NCI-H2227 (cell line): ENCODE measurements around the gene DCTD.
"Not testable (repeated sequence)": the region's sequence is repeated elsewhere in the genome, so short reads cannot be mapped to it uniquely, and the experiment has no call there.

Experiments
- DNase-seq: peaks from one replicate; lab custom pipeline; 2025; ENCODE audit not compliant: unreplicated experiment; lab: John Stamatoyannopoulos, UW

Gene DCTD

DNA sequence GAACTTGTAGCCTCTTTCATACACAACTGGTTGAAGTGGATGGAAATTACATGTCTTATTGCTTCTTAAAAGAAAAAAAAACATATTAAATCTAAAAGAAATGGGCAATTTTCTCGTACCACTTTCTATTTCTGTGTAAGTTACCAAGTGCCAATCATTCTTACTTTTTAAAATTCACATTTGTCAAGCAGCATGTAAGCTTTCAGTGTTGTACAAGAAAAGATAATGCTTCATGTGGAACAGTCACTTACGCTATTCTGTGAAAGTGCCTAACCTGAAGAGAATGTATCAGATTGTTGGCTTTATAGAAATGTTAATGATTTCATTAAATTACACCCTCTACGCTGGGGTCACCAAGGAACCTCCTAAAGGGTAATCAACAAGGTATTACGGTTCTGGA, 4.4 kb upstream of the DCTD start:
- peak; percentile 28 for DNase-seq

DNA sequence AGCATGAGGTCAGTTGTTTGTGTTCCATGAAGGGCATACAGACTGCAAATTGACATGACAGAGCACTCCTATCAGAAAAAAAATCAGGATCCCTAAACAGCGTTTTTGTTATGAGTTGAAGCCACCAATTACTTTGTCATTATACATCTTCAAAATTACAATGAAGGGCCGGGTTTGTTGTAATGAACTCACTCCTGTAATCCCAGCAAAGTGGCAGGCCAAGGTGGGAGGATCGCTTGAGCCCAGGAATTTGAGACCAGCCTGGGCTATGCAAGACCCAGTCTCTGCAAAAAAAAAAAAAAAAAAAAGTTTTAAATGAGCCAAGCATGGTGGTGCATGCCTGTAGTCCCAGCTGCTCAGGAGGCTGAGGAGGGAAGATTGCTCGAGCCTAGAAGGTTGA, 3.5 kb upstream of the DCTD start:
- no peak for DNase-seq

DNA sequence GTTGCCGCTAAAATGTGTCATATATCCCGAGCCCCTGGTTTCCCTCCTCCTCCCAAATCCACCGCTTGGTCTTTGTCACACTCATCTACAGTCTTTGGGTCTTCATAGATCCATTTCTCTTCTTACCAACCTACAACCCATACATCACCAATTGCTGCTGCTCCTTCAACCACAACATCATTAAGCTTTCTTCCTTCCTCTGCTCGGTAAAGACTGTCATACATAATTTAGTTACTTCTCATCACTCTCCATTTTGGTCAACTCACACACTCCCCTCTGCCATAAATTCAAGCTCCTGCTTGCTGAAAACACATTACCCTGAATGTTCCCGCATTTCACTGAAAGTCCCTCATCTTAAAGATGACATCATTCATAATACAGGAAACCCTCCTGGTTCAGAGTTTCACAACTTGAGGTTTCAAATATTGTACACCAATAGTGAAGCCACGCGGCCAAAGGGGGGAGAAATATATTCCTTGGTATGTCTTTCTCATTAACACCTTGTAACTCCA, 1.7 kb upstream of the DCTD start:
- DNase-seq: no peak

DNA sequence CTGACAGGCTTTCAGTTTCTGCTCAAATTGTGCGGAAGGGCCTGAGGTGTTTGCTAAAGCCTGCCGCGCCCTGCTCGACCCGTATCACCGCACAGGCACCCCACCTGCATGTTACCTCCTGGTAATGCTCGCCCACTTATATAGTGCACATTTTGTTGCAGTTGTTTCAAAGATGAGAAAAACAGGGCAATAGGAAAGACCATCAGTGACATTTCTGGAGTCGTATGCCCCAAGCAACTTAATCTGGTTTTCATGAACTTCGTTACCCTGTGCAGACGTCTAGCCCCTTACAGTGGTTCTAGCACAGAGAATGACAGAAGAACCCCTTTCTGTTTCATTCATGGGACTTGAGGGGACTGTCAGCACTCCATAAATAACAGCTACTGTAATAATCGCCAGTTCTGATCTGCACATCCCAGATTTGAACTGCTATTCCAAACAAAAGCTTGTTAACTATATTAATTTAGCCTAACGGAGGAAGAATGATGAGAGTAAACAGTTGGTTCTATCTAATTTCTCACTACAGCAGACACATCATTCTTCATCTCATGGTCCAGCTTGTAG, 940 bp upstream of the DCTD start:
- no peak for DNase-seq

DNA sequence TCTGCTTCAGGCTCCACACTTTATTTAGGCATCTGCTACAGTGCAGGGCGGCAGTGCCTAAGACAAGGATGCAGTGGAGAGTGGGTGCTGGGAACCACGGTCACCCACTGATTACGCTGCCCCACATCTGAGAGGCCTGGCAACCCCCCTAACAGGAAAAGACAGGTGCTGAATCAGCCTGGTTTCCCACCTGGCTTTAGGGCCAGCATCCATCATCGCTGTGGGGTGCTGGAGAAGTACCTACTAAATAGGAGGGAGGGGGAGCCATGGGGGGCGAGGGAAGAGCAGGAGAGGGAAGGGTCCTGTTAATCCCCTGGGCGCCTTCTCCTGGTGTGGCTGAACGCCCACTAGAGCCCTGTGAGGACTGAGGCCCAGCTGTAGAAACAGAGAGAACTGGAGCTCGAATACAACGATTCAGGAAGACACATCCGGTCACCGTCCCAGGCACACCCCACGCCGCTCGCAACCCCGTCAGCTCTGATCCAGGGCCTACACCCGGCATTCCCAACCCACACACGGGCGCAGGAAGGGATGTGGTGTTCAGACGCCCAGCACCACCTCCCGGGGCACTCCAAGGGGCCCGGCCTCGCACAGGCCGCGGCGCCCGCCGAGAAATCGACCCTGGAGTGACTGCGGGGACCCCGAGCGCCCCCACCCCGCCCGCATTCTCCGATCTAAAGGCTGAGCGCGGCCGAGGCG, 554 bp downstream of the DCTD start:
- peak; percentile 40 for DNase-seq

DNA sequence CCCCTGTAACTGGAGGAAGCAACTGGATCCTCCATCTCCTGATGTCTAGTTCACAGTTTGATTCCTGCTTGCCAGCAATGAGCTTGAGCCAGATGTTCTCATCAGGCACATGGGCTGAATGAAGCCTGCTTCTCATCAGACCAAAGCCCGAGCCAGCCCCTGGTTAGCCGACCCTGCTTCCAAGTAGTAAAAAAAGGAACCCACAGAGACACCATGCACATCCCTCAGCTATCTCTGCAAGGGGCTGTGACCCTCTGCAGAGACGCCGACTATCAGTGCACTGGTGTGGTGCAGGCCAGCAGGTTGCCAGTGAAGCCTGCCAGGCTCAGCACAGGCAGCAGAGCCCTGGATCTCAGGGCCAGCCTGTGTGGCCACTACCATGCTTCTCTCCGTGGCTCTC, 2.8 kb downstream of the DCTD start:
- no peak for DNase-seq

DNA sequence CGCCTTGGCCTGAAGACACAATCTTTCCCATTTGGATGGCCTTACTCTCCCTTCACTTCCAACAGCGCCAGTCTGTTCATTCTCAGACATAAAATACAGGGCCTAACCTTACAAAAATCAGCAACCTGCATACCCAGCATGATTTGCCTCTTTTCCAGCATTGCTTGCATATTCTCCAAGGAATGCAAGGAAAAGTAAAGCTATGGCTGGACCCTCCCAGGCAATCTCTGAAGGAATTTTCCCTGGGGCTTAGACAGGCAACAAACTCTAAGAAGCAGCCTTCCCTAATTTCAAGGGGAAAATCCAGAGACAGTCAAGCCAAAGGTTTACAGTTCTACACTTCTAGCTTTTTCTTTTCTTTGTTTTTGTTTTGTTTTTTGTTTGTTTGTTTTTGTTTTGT, 3.6 kb downstream of the DCTD start:
- DNase-seq: no peak

DNA sequence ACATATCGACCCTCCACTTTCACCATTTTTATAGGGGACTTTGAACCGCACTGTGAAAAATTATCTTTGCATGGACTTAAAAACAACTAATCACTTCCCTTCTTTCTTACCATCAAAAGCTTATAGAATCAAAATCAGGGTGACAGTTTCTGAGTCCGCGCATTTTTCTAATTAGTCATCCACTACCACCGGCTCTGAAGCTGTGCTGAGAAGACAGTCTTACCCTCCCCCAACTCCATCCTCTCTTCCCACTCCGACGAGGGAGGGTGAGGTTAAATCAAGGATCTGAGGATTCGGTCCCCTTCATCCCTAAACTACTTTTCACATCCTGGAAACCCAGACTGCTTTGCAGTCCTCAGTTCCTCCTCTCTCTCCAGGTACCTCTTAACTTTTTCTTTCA, 4.2 kb downstream of the DCTD start:
- no peak for DNase-seq

DNA sequence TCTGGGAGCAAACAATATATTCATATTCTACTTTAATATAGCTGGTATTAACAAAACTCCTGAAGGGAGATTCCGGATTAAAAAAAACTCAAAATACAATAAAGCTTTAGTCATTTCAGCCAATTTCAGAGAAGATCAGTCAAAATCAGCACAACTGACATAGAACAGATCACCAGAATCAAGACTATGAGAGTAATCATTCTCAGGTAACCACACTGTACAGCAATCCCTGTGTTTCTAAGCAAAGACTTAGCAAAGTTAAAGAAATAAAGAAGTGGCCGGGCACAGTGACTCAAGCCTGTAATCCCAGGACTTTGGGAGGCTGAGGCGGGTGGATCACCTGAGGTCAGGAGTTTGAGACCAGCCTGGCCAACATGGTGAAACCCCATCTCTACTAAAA, 9.1 kb downstream of the DCTD start:
- no peak for DNase-seq

DNA sequence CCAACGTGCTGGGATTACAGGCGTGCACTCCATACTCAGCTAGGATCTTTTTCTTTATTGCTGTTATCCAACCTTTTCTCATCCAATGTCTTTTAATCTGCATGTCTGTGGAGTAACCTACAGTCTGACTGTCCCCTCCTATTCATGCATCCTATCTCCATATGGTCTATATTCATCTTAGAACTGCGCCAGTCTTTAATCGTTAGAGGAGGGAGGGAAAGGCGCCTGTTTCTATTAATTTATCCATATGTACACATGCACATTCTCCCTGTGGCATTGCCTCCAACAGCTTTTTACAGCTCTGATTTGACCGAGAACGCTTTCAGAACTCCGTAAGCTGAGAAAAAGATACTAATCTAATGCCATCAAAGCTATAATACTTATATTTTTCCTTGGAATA, 9.8 kb downstream of the DCTD start:
- DNase-seq: no peak

DNA sequence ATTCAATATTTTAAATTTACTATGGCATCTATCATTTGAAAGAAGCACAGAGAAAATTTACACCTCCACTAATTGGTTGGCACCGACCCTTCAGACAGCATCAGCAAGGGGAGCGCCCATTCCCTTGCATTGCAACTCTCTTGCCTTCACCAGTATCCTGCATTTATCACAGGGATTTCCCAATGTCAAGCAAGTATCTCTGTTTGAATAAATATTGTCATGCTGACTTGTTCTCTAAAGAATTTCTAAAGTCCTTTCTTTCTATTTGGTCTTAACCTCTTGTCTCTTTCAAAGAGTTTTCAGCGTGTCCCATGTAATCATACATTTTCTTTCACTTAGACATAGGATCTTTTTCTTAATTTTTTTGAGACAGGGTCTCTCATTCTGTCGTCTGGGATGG, 10.4 kb downstream of the DCTD start:
- DNase-seq: no peak

DNA sequence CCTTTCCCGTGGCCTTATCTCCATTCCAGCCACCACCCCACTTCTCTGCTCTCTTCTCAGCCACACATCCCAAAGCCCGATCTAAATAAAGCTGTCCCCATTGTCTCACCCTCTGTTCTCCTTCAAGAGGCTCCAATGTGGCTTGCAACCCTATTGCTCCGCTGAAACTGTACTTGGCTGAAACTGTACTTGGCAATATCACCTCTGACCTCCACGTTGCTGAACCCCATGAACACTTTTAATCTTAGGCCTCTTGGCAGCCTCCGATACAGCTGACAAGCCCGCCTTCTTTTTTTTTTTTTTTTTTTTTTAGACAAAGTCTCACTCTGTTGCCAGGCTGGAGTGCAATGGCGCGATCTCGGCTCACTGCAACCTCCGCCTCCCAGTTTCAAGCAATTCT, 12.1 kb downstream of the DCTD start:
- DNase-seq: no peak

DNA sequence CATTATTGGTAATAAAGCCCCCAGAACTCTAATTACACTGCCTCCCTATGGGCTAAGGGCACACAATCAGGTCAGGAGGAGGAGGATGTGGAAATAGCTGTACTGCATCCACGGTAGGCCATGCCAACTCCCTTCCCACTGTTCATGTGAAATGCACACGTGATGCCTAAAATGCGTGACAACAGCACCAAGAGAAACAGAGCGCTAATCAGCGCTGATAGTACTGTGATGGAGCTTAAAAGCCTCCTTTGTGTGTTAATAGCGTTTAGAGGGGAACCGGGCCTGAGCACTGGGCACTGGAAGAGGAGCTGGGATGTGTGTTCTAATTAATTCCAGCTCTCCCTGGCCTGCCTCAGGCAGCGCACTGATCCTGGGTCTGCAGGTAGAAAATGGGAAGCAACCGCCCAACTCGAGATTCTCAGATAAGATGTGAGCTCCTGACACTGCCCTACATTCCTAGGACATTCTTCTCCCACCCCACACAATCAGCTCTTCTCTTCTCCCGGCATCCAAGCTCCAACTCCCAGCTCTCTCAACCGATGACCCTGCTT, 12.9 kb downstream of the DCTD start:
- peak; percentile 64 for DNase-seq

DNA sequence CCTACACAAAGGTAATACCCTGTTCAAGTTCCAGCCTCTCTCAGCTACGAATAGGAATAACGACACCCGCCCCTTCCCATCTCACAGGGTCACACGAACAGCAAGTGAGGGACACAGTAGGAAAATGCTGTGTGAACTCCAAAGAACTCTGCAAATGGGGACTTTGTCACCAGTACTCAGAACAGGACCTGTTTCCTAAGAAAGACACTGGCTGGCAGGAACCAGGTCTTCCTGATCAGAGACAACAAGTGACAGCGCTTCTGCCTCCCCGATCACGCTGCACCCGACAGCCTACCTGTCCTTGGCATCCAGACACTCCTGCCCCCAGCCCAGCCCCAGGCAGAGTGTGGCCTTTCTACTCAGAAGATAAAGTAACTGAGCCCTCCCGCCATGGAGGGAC, 14.2 kb downstream of the DCTD start:
- DNase-seq: no peak

DNA sequence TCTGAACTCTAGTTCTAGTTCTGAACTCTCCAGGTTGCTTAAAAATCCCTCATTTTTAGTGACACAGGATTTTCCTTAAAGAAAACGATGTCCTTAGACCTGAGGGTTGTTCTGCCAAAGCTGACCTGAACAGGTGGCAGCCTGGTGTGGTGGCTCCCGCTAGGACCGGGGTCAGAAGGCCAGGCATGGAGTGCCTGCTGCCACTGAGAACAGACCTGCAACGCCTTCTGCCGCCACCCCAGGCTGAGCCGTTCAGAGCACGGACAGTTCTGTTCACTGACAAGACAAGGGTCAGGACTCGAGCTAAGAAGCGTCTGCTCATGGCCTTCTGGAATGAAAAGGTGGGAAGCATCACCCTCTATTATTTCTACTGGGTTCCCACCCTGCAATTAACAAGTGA, 15.8 kb downstream of the DCTD start:
- no peak for DNase-seq

DNA sequence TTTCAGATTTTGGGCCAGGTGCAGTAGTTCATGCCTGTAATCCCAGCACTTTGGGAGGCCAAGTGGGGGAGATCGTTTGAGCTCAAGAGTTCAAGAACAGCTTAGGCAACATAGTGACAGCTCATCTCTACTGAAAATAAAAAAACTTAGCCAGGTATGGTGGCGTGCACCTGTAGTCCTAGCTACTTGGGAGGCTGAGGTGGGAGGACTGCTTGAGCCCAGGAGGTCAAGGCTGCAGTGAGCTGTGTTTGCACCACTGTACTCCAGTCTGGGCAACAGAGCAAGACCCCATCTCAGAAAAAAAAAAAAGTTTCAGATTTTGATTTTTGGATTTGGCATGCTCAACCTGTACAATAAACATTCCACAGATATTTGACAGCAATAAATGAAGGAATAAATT, 17.2 kb downstream of the DCTD start:
- DNase-seq: not testable (repeated sequence)

DNA sequence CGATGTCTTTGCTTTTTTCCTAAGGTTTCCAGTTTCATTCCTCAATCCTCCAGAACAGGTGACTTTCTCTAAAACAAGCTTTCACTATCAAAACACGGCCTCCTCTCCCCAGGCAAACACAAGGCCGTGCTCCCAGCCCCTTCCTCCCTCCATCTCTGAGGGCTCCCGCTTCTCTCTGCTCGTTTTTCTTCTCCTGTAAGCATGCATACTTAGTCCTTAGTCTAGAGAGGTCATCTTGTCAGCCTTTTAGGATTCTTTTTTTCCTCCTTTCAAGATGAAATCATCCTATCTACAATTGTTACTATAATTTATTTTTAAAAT, 18.7 kb downstream of the DCTD start:
- no peak for DNase-seq

DNA sequence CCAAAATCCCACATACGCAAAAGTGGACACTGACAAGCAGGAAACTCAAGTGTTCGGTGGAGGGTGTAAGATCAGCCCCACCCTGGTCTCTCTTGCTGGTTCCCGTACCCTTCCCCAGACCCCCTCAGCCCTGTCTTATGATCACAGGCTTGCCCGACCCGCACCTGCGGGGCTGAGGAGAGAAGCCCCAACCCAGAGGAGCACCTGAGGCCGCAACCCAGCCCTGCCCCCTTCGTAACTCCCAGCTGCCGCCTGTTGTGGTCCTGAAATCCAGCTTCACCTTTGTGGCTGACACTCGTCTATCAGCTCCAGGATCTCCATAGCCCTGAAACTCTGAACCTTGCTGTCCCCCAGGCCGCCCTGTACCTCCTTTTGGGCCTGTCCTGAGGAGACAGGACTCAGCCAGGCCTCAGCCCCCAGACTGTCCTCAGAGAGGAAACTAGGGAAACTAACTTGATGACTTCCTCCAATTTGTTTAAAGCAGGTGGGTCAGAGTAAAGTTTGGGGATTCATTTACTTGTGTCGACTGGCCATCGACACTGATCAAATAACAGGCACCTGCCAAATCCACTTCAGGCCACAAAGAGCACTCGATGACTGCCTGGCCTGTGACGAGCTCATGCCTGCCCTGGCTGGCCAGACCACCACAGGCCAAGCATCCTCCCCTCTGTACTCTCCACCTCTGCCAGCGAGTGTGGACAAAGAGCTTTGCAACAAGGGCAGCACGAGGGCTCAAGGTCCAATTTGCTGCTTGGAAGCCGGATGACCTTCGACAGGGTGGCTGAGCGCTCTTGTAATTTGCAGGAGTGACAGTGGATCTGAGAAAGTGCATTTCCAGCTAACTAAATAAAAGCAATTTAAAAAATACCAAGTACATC, 19.3 kb downstream of the DCTD start:
- DNase-seq: no peak

DNA sequence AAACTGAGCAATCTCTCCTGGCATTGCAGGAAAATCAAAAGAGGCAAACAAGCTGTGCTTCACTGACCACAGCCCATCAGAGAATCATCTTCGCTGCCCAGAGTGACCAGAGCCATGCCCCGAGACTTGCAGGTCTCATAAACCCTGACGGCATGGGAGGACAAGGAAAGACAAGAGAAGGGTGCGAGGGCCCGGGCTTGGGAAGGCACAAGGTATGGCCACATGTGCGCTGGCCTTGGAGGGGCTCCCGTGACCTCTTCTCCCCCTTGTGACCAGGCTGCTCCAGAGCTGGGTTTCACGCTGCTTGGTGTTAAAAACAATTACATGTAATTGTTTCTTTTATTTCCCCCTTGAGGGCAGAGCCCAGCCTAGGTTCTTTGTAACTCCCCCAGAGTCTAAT, 20.8 kb downstream of the DCTD start:
- DNase-seq: no peak

DNA sequence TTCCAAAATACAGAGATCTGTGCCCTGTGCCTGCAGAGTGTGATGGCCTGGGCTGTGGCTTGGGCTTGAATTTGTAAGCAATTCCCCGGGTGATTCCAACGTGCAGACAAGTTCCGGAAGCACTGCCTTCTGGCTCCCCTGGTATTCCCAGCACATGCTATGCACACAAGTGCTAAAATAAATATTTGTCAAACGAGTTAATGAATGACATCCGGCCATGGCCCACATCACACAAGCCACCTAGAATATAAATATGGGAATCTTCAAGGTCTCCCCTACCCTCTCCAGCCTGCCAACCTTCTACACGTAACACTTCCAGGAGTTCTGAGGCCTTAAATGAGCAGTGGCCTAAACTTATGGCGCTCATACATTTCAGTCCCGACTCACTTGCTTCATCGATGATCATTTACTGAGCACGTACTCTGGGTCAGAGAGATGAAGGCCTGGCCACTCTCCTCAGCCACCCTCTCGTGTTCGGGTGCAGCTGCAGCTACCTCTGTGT, 21.3 kb downstream of the DCTD start:
- DNase-seq: no peak

DNA sequence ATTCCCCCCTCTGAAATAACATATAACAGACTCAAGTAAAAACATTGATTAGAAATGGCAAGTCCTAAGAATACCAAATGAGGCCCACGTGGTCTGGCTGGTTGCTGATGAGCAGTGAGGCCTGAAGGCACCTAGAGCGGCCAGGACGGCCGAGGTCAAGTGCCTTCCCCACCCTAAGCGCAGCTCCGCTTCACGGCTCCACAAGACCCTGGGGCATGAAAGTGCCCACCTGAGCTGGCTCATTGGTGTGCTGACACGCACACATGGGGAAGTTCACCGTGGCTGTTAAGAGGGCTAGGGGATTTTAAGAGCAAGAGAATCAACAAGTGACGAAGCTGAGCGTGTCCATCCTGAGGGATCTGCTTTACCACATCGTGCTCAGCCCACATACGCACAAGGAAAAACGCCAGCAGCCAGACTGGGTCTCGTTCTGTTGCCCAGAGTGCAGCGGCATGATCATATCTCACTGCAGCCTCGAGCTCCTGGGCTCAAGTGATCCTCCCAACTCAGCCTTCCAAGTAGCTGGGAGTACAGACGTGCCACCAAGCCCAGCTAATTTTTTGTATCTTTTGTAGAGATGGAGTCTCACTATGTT, 22.4 kb downstream of the DCTD start:
- no peak for DNase-seq
